Astrocyte of the cerebellum (primary cell): ENCODE data around the gene CEP41.
A peak's percentile ranks its signal among the peaks of the same experiment; 100 is the strongest.

ENCODE experiments used
- DNase-seq: peaks from one replicate; pipeline ENCODE4 v3.0.0-alpha.2; 2011; ENCODE audit warnings: low read depth
- H3K4me3 ChIP-seq: 2 replicates; pipeline ENCODE4 v1.5.1; 2011; ENCODE audit warnings: mild to moderate bottlenecking, low read depth, low read length, moderate library complexity
- in situ Hi-C: cut with HindIII; loops from 2 replicates; pipeline ENCODE4 v1.10.0; 2017; ENCODE audit warnings: low sequenced_read_pairs
- TF ChIP-seq, protein P1 (sequence below): IDR thresholded peaks from 2 replicates; pipeline ENCODE4 v1.5.1; 2012; ENCODE audit warnings: low read length, low read depth, moderate library complexity, mild to moderate bottlenecking; ENCODE audit errors: missing control alignments

CEP41 gene

DNA sequence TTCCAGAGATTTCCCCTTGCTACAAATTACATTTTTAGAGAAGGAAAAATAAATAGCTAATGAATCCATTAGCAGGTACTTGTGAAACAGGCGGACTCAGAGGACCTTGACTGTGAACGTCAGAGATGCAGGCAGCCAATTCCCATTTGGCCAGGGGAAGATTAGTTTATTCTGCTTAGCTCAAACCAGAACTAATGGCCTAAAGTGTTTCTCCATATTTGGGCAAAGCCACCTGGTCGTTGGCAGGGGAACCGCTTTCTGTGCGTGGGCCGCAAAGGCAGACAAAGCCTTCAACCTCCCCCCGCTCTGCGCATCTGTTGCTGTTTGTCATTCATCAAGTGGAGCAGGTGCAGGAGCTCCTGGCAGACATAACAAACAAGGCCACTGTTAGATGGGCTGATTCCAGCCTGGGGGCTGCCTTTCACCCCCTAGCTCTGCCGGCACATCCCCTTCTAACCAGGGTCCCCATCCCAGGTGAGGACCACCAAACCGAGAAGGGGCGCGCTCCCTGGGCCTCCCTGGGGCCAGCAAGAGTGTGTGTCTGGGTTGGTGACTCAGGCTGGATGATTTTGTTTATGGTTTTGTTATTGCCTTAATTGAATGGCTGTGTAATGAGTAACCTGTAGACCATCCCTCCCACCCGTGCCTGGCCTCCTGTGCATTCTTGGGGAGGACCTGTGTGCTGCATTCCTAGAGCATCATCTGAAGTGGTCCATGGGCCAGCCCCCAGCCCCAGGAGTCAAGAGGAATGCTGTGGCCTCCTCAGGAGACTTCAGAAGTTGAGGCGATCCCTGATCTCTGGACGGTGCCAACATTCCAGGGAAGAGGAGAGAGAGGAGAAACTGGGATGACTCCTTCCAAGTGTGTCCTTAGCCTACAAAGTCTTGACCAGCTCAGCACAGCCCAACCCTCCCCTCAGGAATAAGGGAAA is 75.0 kb downstream of the CEP41 start:
- H3K4me3 ChIP-seq = no peak overlapping the region
- peak; percentile 97 for DNase-seq
- in situ Hi-C loops = no loop called here

DNA sequence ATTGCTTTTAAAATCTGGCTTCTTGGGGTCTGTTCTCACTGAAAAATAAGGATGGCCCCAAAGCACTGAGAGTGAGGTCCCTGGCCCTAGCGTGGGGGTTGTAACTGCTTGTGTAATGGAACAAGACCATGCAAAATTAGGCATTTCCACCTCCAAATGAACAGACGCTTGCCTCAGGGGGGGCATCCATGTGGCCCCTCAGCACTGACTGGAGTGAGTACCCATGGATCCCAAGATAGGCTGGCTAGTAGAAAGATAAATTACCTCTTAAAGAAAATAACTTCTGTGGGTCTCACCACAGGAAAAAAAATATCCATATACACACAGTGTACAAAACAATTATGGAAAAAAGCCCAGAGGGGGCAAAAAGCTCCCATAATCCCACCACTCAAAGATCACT is 75.7 kb downstream of the CEP41 start:
- DNase-seq = peak; percentile 76
- H3K4me3 ChIP-seq = no peak overlapping the region
- in situ Hi-C loops = no loop called here
- TF ChIP-seq, protein P1, sequence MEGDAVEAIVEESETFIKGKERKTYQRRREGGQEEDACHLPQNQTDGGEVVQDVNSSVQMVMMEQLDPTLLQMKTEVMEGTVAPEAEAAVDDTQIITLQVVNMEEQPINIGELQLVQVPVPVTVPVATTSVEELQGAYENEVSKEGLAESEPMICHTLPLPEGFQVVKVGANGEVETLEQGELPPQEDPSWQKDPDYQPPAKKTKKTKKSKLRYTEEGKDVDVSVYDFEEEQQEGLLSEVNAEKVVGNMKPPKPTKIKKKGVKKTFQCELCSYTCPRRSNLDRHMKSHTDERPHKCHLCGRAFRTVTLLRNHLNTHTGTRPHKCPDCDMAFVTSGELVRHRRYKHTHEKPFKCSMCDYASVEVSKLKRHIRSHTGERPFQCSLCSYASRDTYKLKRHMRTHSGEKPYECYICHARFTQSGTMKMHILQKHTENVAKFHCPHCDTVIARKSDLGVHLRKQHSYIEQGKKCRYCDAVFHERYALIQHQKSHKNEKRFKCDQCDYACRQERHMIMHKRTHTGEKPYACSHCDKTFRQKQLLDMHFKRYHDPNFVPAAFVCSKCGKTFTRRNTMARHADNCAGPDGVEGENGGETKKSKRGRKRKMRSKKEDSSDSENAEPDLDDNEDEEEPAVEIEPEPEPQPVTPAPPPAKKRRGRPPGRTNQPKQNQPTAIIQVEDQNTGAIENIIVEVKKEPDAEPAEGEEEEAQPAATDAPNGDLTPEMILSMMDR = no peak

More for the DNA sequence above, 75.0 kb downstream of the CEP41 start:
- TF ChIP-seq, protein P1 = no peak

DNA sequence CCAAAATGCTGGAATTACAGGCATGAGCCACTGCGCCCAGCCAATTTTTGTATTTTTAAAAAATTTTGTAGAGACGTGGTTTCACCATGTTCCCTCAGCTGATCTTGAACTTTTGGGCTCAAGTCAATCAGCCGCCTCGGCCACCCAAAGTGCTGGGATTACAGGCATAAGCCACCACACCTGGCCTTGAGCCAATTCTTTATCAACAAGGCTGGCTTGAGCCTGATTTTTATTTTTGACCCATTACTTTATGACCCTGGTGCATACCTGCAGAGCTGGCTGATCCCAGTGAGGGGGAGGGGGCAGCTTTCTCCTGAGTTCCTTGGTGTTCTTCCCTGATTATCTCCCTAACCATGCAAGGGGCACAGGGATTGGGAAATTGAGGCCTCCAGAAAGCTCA is 76.4 kb downstream of the CEP41 start:
- H3K4me3 ChIP-seq = no peak overlapping the region
- TF ChIP-seq, protein P1 = no peak
- in situ Hi-C loops = no loop called here
- no peak for DNase-seq

- DNase-seq = peak; percentile 91
- no peak overlapping the region for H3K4me3 ChIP-seq
- TF ChIP-seq, protein P1 = no peak
- in situ Hi-C loops = no loop called here
Observed at GRCh38 chr7:130363026-130363847, 77.6 kb downstream of the CEP41 start.

DNA sequence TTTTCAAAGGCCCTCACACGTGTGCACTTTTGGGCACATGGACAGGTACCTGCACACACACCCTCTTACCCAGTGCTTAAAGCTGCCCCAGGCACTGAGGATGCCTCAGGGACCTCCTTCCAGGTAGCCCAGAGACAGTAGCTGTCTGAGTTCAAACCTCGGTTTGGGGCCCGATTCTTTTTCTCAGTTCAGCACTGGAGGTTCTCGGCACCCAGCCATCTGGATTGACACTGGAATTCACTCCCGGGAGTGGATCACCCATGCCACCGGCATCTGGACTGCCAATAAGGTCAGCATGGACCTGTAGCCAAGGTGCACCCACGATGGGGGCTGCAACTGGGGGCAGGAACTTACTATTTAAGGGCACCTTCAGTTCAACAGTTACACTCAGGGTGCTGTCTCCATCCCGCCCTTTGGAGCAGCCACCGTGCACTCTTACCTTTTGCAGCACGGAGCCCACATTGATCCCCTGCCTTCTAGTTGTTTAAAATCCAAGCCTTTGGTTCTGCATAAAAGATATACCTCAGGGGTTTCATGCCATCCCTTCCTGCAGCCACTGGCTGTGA is 78.5 kb downstream of the CEP41 start:
- TF ChIP-seq, protein P1 = no peak
- in situ Hi-C loops = no loop called here
- no peak overlapping the region for H3K4me3 ChIP-seq
- DNase-seq = no peak

DNA sequence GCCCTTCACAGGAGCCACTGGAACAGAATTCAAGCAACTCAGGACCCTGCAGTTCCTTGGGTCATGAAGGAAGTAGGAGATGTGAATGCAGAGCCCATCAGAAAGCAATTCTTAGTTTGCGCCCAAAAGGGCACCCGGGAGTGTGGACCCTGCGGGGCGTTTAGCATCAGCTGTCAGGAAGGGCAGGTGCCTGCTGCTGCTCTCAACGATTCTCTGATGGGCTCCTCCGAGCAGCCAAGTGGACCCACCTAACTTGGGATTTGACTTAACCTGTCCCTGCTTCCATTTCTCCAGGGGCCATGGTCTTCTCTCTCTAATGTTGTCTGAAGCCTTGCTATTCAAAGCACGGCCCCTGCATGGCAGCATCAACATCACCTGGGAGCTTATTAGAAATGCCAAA is 79.1 kb downstream of the CEP41 start:
- DNase-seq = no peak
- in situ Hi-C loops = no loop called here
- TF ChIP-seq, protein P1 = no peak
- H3K4me3 ChIP-seq = no peak overlapping the region
